ENCODE data around the gene ACTN2.

DNA sequence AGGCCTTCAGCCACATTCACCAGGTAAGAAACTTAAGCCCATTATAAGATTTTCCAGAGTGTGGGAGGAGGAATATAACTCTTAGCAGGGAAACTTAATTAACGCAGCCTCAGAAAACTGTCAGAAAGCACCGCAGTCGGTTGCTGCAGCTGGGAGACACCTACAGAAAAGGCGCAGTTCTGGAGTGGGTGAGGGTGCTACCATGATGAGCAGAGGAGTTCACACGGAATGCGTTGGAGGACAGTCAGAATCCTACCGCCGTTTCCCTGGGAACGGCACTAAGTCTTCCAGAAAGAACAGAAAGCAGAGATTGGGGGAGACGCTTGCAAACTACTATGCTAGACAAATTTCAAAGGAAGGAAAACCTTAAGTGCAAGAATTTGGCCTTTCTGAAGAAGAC lies 6.4 kb downstream of the ACTN2 start:
- TF ChIP-seq, protein P1, sequence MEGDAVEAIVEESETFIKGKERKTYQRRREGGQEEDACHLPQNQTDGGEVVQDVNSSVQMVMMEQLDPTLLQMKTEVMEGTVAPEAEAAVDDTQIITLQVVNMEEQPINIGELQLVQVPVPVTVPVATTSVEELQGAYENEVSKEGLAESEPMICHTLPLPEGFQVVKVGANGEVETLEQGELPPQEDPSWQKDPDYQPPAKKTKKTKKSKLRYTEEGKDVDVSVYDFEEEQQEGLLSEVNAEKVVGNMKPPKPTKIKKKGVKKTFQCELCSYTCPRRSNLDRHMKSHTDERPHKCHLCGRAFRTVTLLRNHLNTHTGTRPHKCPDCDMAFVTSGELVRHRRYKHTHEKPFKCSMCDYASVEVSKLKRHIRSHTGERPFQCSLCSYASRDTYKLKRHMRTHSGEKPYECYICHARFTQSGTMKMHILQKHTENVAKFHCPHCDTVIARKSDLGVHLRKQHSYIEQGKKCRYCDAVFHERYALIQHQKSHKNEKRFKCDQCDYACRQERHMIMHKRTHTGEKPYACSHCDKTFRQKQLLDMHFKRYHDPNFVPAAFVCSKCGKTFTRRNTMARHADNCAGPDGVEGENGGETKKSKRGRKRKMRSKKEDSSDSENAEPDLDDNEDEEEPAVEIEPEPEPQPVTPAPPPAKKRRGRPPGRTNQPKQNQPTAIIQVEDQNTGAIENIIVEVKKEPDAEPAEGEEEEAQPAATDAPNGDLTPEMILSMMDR (conservative IDR thresholded peaks at IDR 0.05 in 1 of 2, IDR thresholded peaks at IDR 0.05 in 1 of 2; ENCODE audit: low read depth in 1 of 2, low read length in 2 of 2), result no peak
- no peak for TF ChIP-seq EZH2 (IDR thresholded peaks at IDR 0.05; ENCODE audit: low read length, missing control alignments)
